ENCODE results near the gene RFX8. TPM values are rescaled to one million over a fixed set of nuclear protein-coding genes. Genes with fewer than 3 reads are reported as not detected.
"Not testable (repeated sequence)": the region's sequence is repeated elsewhere in the genome, so short reads cannot be mapped to it uniquely, and the experiment has no call there.

Gene RFX8
- total RNA-seq, 4 donors from 2014 or later: 0.52 to 0.84 TPM; not detected in 2

DNA sequence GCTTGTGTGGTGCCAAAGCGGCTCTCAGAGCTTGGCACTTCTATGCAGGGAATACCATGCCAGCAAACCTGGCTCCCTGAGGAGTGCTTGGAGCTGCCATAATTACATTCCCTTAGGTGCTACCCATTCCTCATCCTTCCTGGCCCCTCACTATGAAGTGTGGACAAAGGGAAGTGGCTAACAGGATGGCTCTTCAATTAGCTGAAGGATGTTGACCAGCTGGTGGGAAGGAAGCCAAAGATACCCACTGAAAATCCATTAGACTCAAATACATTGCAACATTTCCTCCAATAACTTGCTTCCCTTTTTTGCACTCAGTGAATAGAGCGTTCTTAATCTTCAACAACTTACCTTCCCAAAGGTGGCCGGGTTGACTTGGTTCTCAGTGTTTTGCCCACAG lies 8.5 kb downstream of the RFX8 start:
- DNase-seq (ENCODE audit: low spot score in 2 of 2): no peak
- intact Hi-C loops (cut with DNase I; ENCODE audit: low total_unique reads): no loop called here
- WGBS, 2 donors: 74 to 76% methylated on average over 3 of the region's 3 CpGs
- no peak overlapping the region for H3K4me3 ChIP-seq (ENCODE audit: low read depth, poor library complexity, severe bottlenecking)
- no peak for TF ChIP-seq POLR2A (IDR thresholded peaks at IDR 0.05)
- TF ChIP-seq, protein P1, sequence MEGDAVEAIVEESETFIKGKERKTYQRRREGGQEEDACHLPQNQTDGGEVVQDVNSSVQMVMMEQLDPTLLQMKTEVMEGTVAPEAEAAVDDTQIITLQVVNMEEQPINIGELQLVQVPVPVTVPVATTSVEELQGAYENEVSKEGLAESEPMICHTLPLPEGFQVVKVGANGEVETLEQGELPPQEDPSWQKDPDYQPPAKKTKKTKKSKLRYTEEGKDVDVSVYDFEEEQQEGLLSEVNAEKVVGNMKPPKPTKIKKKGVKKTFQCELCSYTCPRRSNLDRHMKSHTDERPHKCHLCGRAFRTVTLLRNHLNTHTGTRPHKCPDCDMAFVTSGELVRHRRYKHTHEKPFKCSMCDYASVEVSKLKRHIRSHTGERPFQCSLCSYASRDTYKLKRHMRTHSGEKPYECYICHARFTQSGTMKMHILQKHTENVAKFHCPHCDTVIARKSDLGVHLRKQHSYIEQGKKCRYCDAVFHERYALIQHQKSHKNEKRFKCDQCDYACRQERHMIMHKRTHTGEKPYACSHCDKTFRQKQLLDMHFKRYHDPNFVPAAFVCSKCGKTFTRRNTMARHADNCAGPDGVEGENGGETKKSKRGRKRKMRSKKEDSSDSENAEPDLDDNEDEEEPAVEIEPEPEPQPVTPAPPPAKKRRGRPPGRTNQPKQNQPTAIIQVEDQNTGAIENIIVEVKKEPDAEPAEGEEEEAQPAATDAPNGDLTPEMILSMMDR (IDR thresholded peaks at IDR 0.05): no peak

DNA sequence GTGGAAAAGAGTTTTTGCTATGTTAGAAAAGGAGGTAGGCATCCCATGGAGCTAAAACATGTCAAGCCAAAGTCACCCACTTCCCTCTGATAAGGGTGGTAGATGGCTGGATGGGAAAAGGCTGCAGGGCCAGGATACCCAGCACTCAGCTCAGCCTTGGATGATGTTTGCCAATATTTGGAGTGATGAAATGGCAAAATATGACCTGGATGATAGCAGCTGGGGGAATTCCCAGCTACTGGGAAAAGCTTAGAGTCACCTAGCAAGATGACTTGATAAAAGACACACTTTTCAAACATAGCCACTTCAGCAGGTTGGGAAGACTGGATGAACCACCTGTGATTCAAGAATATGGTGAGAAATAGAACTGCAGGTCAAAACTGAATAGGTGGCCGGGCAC lies 10.1 kb downstream of the RFX8 start:
- TF ChIP-seq POLR2A (IDR thresholded peaks at IDR 0.05): no peak
- TF ChIP-seq, protein P1 (IDR thresholded peaks at IDR 0.05): no peak
- WGBS, 2 donors: 76 to 88% methylated on average over 1 of the region's 1 CpG
- no peak overlapping the region for H3K4me3 ChIP-seq (ENCODE audit: low read depth, poor library complexity, severe bottlenecking)
- no peak for DNase-seq (ENCODE audit: low spot score in 2 of 2)
- intact Hi-C loops (cut with DNase I; ENCODE audit: low total_unique reads): no loop called here

DNA sequence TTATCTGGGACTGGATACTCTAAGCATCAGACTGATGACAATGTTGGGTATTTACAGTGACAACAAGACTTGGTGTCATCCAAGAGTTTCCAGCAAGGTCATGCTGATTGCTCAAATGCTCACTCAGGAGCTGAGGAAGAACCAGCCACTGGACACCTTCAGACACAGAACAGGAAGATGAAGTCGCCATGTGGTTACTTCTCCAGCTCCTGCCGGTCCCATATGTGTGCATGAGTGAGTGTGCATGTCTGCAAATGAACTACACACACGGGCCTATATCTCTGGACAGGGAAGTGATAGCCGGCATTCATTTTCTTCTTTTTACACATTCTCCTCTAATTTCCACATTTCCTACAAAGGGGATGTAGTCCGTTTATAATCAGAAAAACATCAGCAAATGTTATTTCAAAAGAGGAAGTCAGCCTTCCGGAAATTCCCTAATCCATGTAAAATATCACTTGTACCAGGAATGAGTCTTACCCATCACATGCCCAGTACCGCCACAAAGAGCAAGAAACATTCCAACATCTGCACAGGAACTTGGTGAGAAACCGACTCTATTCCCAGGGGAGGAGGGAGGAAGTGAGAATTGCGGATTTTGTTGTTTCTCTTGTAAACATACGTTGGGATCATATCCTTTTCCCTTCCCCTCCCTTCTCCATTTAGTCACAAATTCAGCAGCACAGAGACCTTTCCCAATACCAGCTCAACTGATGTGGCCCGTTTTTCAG lies 10.8 kb downstream of the RFX8 start:
- DNase-seq (ENCODE audit: low spot score in 2 of 2): no peak
- H3K4me3 ChIP-seq (ENCODE audit: low read depth, poor library complexity, severe bottlenecking): no peak overlapping the region
- intact Hi-C loops (cut with DNase I; ENCODE audit: low total_unique reads): no loop called here
- WGBS, 2 donors: 45 to 49% methylated on average over 11 of the region's 11 CpGs
- TF ChIP-seq, protein P1 (IDR thresholded peaks at IDR 0.05): no peak
- no peak for TF ChIP-seq POLR2A (IDR thresholded peaks at IDR 0.05)

DNA sequence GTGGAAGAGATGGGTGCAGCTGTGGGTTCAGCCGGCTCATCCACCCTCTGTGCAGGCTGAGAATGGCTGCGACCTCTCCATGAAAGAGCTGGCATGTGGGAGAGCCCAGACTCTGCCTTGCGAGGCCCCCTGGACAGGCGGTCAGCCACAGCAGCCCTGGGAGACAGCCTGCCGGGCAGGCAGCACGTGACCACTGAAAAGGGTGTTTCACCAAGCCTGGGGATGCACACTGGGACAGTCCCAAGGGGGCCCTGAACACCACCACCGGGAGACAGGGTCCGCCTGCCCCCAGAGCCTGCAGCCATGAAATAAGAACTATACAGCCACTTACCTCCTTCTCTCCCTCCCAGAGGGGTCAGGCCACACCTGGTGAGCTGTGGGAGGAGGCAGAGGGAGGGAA lies 11.5 kb downstream of the RFX8 start:
- H3K4me3 ChIP-seq (ENCODE audit: low read depth, poor library complexity, severe bottlenecking): no peak overlapping the region
- intact Hi-C loops (cut with DNase I; ENCODE audit: low total_unique reads): no loop called here
- 83 to 93% methylated on average over 7 to 8 of the region's 8 CpGs for WGBS, 2 donors
- TF ChIP-seq, protein P1 (IDR thresholded peaks at IDR 0.05): no peak
- no peak for TF ChIP-seq POLR2A (IDR thresholded peaks at IDR 0.05)
- DNase-seq (ENCODE audit: low spot score in 2 of 2): no peak

DNA sequence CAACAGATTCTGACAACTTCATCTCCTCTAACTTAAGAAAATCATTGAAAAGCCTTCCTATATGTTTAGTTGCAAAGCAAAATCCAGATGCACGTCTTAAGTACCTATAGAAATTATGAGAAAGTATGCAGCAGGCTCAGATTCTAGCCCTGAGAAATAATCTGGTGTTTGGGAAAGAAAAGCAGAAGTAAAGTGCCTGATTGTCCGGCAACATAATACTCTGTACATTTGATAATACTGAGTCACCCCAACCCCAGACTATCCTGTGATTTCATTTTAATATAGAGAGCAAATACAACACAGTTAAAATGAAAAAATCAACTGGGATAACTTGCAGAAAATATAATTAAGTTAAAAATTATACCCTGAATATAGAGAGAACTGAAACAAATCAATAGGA lies 13.5 kb downstream of the RFX8 start:
- no peak for DNase-seq (ENCODE audit: low spot score in 2 of 2)
- intact Hi-C loops (cut with DNase I; ENCODE audit: low total_unique reads): no loop called here
- TF ChIP-seq, protein P1 (IDR thresholded peaks at IDR 0.05): no peak
- TF ChIP-seq POLR2A (IDR thresholded peaks at IDR 0.05): no peak
- WGBS, 2 donors: 80 to 86% methylated on average over 2 of the region's 2 CpGs
- H3K4me3 ChIP-seq (ENCODE audit: low read depth, poor library complexity, severe bottlenecking): no peak overlapping the region

DNA sequence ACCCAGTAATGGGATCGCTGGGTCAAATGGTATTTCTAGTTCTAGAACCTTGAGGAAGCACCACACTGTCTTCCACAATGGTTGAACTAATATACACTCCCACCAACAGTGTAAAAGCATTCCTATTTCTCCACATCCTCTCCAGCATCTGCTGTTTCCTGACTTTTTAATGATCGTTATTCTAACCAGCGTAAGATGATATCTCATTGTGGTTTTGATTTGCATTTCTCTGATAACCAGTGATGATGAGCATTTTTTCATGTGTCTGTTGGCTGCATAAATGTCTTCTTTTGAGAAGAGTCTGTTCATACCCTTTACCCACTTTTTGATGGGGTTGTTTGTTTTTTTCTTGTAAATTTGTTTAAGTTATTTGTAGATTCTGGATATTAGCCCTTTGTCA lies 20.5 kb downstream of the RFX8 start:
- DNase-seq (ENCODE audit: low spot score in 2 of 2); H3K4me3 ChIP-seq (ENCODE audit: low read depth, poor library complexity, severe bottlenecking); intact Hi-C loops (cut with DNase I; ENCODE audit: low total_unique reads): not testable (repeated sequence)
- WGBS, 2 donors: 55 to 62% methylated on average over 3 of the region's 3 CpGs

All from lower leg skin (tissue), 4 donors.